22Rv1 (cell line): ENCODE data around the gene LENG9.

Experiments
- ZFX ChIP-seq: fragments of 450-650 bp; IDR thresholded peaks from 2 replicates; pipeline ENCODE4 v1.6.1; 2017; ENCODE audit warnings: antibody characterized with exemption, borderline replicate concordance
- TF ChIP-seq, protein P1 (sequence below): fragments of 450-650 bp; IDR thresholded peaks from 2 replicates; pipeline ENCODE4 v1.5.1; 2017; ENCODE audit warnings: mild to moderate bottlenecking

DNA sequence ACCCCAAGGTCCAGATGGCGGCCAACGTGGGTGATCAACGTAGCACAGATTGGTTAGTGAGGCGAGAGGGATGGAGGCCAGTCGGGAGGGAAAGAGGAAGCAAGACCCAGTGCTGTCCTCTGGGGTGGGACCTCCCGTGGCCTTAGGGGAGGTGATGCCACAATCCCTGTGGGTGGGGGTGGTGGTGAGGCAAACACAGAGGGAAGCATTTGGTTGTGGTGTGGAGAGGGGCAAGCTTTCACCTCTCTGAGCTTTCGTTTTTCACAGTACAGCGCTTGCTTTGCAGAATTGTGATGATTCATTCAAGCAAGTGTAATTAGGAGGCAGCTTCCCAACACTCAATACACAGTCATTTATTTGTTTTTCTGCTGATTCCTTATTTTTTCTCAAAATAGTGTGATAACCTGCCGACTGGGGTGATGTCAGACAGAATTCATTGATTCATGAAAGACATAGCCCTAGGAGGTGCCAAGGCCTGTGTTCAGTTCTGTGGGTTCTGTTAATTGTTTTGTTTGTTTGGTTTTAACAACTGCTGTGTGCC is 12.2 kb downstream of the LENG9 start:
- TF ChIP-seq ZFX = no peak
- TF ChIP-seq, protein P1, sequence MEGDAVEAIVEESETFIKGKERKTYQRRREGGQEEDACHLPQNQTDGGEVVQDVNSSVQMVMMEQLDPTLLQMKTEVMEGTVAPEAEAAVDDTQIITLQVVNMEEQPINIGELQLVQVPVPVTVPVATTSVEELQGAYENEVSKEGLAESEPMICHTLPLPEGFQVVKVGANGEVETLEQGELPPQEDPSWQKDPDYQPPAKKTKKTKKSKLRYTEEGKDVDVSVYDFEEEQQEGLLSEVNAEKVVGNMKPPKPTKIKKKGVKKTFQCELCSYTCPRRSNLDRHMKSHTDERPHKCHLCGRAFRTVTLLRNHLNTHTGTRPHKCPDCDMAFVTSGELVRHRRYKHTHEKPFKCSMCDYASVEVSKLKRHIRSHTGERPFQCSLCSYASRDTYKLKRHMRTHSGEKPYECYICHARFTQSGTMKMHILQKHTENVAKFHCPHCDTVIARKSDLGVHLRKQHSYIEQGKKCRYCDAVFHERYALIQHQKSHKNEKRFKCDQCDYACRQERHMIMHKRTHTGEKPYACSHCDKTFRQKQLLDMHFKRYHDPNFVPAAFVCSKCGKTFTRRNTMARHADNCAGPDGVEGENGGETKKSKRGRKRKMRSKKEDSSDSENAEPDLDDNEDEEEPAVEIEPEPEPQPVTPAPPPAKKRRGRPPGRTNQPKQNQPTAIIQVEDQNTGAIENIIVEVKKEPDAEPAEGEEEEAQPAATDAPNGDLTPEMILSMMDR = no peak
